Mucosa of stomach (tissue), 1 donor: ENCODE results near the gene SLC30A2.
A peak's percentile ranks its signal among the peaks of the same experiment; 100 is the strongest.

Experiments used
- H3K27me3 ChIP-seq: one replicate; pipeline ENCODE4 v1.7.0; 2013; ENCODE audit warnings: mild to moderate bottlenecking, low read length; ENCODE audit not compliant: control insufficient read depth, insufficient read depth
- H3K36me3 ChIP-seq: one replicate; pipeline ENCODE4 v1.7.0; 2013; ENCODE audit warnings: low read length; ENCODE audit not compliant: control insufficient read depth, insufficient read depth
- H3K4me1 ChIP-seq: one replicate; pipeline ENCODE4 v1.7.0; 2013; ENCODE audit warnings: mild to moderate bottlenecking, low read length; ENCODE audit not compliant: control insufficient read depth, insufficient read depth
- H3K4me3 ChIP-seq: one replicate; pipeline ENCODE4 v1.7.0; 2013; ENCODE audit warnings: low read length
- H3K9ac ChIP-seq: one replicate; pipeline ENCODE4 v1.7.0; 2013; ENCODE audit warnings: mild to moderate bottlenecking, low read length, moderate library complexity
- H3K9me3 ChIP-seq: one replicate; pipeline ENCODE4 v1.7.0; 2013; ENCODE audit warnings: mild to moderate bottlenecking, low read length, moderate library complexity; ENCODE audit not compliant: control insufficient read depth
- donor health status: Pancreatic carcinoma.

Gene SLC30A2

DNA sequence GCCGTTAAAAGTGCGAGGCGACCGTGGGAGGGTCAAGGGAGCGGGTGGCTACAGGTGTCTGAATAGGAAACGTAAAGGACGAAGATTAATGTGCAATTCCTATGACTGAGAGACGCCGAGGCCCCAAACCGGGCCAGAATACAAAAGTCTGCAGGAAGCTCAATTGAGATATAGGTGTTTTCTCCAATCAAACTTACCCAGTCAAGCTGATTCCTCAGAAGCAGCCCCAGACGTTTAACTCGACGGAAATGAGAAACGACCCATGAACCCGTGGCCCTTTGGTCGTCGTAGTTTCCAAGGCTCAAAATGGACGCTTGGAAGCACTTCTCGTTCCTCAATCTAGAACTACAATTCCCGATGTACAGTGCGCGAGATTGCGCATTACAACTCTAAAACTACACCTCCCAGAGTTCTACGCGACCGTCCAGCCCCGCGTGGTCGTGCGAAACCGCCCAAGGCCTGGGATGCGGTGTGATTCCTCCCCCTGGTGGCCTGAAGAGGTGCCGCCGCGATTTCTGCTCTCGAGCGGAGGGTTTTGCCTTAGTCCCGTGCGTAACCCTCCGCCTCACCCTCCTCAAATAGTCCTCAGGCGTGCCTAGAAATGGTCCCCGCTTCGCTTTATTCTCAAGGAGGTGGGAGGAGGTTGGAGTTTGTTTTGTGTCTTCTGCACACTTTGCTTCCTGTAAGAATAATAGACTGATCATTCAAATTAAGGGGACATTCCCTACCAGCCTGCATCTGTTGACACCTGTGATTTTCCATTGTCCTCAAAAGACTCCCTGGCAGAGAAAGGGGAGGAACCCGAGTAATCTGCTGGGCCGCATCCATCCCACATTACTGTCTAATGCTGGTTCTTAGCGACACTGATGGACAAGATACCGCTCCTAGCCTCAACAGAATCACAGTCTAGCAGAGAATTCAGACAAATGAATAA is 47.8 kb downstream of the SLC30A2 start, which contains the start of gene PAFAH2:
Gene PAFAH2 (minus strand): TSS at position 236 of the 934 bp plus-strand sequence. CDS start 7,247 bp downstream, outside the sequence.
- Histone ChIP-seq H3K4me3 (peak within 1 kb of the TSS; percentile 68), H3K27me3 (no peaks in the 10 kb centered on the region), H3K9ac (peak within 1 kb of the TSS; percentile 81), H3K4me1 (peaks cover 10% of the 10 kb centered on the region), H3K36me3 (no peaks in the 10 kb centered on the region), H3K9me3 (no peaks in the 10 kb centered on the region)

DNA sequence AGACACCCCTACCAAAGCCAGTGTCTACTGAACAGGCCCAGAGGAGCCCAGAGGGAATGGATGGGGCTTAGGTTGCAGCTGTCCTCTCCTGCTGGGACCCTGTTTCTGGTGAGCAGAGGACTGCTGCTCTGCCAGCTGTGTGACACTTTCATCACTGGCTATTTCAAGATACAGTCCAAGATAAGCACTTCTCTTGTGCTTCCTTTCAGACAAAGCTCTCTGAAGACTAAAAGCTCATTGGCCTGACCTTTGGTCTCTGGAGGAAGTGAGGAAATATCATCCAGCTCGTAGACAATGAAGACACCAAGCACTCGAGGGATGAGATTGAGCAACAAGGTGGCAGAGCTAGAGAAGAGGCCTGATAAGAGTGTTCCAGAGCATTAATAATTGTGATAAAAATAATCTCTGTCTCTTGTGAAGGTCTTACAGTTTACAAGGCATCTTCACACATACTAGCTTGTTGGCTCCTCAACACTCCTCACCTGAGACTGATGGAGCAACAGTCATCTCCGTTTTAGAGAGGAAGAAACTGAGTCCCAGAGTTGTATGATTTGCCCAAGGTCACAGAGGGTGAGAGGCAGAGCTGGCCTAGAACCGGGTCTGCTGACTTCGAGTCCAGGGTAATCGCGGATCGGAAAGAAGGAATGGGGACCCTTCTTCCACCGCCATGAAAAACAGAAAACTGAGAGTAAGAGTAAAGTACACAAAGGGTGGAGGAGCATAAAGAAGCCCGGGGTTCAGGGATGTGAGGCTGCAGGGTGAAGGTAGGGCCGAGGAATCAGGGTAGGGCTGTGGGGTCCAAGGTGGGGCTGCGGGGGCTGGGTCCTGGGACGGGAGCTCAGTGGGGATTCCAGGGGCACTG is 48.7 kb downstream of the SLC30A2 start:
- Histone ChIP-seq H3K4me3 (peak overlapping the region; percentile 68), H3K4me1 (peaks cover 10% of the 10 kb centered on the region), H3K9me3 (no peaks in the 10 kb centered on the region), H3K9ac (peak overlapping the region; percentile 81), H3K36me3 (no peaks in the 10 kb centered on the region), H3K27me3 (no peaks in the 10 kb centered on the region)

DNA sequence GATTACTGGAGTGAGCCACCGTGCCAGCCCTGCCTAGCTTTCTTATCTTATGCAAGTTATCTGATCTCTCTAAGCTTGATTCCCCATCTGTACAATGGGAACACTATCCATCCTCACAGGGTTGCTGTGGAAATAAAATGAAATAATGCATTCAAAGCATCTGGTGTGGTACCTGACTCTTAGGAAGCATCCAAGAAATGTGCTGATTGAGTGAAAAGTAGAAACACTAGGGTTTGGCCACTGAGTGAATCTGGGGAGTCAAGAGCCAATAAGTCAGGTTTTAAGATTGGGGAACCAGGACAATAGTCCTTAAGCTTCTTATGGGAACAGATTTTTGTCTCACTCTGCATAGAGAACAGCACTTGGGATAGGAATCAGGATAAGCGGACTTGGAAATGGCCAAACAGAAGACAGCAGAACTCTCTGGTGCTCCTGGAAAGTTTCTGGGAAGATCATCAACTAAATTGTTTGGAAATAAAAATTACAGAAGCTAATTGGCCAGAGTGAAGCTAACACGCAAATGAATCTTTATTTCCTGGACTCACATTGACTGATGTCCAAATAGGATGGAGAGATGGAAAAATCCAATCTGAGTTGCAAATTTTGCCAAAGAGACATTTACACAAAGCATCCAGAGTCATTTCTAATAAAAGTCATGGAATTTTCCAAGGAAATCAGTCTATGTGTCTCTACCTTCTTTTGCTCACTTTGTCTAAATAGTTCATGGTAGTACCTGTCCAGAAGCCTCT is 51.3 kb downstream of the SLC30A2 start:
- H3K9me3 ChIP-seq, result no peaks in the 10 kb centered on the region
- no peak overlapping the region for H3K4me3 ChIP-seq
- H3K9ac ChIP-seq, result no peak overlapping the region
- peaks cover 10% of the 10 kb centered on the region for H3K4me1 ChIP-seq
- no peaks in the 10 kb centered on the region for H3K27me3 ChIP-seq
- H3K36me3 ChIP-seq, result peaks cover 1% of the 10 kb centered on the region

DNA sequence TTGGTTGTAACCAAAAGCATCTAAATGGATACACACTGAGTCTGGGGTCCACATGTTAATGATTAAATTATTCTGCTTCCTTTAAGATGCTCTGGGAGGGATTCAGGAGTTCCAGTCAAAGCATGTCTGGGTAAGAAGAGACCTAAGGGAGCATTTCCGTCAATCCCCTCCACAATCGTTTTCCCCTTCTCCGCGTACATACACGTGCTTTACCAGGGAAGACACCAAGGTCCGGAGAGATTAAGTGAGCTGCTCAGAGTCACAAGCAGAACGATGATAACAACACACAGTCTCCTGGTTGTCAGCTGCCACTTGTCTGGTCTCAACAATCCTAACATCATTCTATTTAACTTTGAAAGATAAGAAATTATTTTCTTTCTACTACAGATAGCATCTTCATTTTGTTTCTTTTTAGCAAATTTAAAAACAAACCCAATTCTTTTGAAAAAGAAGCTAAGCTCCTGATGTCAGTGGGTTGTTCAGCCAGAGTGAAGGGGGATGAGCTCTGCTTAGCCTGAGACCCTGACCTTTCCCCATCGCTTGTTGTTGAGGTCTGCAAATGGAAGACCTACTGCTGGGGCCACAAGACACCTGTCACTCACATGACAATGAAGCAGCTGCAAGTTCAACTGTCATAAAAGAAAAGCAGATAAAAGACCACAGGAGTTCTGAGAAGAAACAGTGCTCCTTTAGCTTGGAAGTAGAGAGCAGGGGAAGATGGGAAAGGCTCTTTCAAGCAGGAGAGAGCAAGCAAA is 52.5 kb downstream of the SLC30A2 start:
- Histone ChIP-seq H3K27me3 (no peaks in the 10 kb centered on the region), H3K9ac (no peak overlapping the region), H3K36me3 (peaks cover 7% of the 10 kb centered on the region), H3K4me3 (no peak overlapping the region), H3K9me3 (no peaks in the 10 kb centered on the region), H3K4me1 (peaks cover 10% of the 10 kb centered on the region)

DNA sequence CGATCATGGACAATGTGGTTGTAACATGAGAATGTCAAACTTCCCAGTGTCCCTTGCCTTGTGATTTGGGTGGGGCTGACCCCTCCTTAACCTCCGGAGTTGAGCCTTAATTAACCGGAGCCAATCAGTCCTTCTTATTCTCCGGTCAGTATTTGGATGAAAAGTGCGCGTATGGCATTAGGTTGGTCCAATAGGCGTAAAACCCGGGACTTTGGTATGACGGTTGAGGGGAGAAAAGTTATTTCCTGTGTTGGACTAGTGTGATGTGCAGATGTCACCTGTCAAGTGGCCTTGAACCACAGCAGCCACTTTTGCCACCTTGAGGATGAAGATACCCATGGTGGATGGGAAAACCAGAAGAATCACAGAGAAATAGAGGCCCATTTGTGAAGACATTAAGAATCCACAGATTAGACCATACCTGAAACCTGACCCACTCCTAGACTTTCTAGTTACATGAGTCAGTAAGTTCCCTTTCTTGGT is 53.2 kb downstream of the SLC30A2 start:
- peaks cover 7% of the 10 kb centered on the region for H3K36me3 ChIP-seq
- H3K9me3 ChIP-seq, result no peaks in the 10 kb centered on the region
- no peak overlapping the region for H3K4me3 ChIP-seq
- peaks cover 10% of the 10 kb centered on the region for H3K4me1 ChIP-seq
- H3K27me3 ChIP-seq, result no peaks in the 10 kb centered on the region
- H3K9ac ChIP-seq, result no peak overlapping the region

DNA sequence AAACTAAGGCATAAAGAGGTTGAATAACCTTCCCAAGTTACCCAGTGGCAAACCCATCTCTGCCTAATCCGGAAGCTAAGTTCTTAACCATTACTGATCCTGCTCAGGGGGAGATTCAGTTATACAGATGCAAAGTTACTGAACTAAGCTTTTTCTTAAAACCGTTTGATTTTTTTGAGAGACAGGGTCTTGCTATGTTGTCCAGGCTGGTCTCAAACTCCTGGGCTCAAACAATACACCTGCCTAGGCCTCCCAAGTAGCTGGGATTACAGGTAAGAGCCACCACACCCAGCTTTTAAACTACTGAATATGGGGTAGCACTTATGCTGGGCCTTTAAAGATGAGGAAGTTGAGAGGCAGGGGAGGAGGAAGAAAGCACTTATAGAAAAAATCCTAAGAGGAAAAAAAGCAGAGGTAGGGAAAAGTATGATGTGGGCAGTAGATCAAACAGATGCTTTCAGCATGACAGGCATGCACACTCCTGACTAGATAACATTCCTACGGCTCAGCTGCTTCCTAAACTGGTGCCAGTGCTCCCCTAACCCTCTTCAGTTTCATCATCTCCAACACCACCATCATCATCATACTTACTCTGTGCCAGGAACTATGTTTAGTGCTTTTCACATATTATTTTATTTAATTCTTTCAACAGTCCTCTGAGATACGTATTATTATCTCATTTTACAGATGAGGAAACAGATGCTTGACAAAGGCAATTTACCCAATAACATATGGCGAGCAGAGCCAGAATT is 53.8 kb downstream of the SLC30A2 start:
- Histone ChIP-seq H3K36me3 (peaks cover 7% of the 10 kb centered on the region), H3K4me1 (peaks cover 5% of the 10 kb centered on the region), H3K9me3 (no peaks in the 10 kb centered on the region), H3K27me3 (no peaks in the 10 kb centered on the region), H3K9ac (no peak overlapping the region), H3K4me3 (no peak overlapping the region)

DNA sequence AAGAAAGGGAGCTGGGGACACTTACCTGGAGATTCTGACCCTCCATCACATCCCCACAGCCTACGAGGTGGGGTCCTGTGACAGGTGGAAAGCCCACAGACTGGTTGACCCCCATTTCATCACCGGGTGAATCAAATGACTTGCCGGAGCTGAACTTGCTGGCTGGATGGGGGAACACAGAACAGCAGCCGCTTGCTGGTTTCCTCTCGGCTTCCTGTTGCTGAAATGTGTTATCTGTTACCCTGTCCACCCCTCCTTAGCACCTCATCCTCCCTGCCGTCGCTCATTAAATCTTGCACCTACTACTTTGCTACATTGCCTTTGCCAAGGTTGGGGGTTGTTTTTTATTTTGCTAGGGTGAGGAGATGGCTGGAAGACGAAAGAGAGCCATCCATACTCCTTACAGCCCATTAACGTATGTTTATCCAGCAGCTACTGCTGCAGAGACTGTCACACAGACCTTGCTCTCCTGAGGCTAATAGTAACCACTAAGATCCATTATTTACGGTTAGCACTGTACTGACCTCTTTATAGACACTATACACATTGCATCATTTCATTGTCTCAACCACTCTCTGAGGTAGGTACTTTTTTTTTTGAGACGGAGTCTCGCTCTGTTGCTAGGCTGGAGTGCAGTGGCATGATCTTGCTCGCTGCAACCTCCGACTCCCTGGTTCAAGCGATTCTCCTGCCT is 55.1 kb downstream of the SLC30A2 start:
- no peak overlapping the region for H3K9ac ChIP-seq
- H3K4me1 ChIP-seq, result no peaks in the 10 kb centered on the region
- no peaks in the 10 kb centered on the region for H3K9me3 ChIP-seq
- H3K27me3 ChIP-seq, result no peaks in the 10 kb centered on the region
- peaks cover 7% of the 10 kb centered on the region for H3K36me3 ChIP-seq
- no peak overlapping the region for H3K4me3 ChIP-seq

DNA sequence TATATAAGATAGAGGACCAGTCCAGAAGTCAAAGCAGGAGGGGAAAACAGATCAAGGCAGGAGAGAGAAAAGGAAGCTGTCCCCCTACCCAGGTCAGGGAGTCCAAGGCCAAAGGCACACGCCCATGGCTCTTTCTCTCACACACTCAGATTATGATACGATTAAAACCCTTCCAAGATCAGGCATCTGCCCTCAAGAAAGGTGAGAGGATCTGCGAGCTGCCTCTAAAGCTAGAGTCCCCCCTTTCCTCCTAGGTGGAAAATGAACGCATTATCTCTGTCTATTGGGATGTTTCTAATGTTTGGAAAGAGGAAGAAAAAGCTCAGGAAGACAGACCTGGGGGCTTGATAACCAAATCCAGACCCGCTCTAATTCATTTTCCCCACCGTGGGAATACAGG is 55.7 kb downstream of the SLC30A2 start:
- H3K36me3 ChIP-seq, result peaks cover 7% of the 10 kb centered on the region
- no peak overlapping the region for H3K9ac ChIP-seq
- no peaks in the 10 kb centered on the region for H3K9me3 ChIP-seq
- no peaks in the 10 kb centered on the region for H3K4me1 ChIP-seq
- no peaks in the 10 kb centered on the region for H3K27me3 ChIP-seq
- H3K4me3 ChIP-seq, result no peak overlapping the region

DNA sequence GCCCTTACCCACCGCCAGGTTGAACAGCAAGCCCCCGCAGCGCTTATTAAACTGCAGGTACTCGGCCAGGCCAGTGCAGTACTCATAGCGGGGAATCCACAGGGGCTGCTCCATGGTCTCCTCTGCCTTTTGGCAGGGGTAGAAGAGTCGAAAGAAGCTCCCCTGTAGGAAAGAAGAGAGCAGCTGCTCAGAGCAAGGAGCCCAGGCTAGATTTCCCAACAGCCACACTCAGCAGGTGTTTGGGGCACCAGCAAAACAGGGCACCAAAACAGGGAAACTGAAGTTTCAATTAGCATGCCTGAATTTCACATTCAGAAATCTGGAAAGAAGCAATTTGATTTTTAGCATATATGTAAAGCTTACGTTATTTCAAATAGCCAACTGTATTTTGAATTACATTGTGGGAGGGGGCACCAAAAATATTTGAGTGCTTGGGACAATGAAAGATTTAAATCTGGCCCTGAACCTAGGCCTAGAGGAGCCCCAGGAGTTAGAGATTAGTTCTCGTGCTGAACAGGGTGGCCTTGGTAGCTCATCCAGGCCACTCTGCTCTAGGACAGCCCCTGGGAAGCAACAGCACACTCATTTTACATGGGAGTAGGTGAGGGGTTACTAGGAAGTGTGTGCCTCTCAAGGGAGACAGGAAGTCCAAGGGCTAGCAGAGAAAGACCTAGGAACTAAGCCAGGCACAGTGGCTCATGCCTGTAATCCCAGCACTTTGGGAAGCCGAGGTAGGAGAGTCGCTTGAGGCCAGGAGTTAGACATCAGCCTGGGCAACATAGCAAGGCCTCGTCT is 56.3 kb downstream of the SLC30A2 start:
- Histone ChIP-seq H3K4me3 (no peak overlapping the region), H3K9ac (no peak overlapping the region), H3K27me3 (no peaks in the 10 kb centered on the region), H3K4me1 (no peaks in the 10 kb centered on the region), H3K36me3 (peaks cover 7% of the 10 kb centered on the region), H3K9me3 (no peaks in the 10 kb centered on the region)

DNA sequence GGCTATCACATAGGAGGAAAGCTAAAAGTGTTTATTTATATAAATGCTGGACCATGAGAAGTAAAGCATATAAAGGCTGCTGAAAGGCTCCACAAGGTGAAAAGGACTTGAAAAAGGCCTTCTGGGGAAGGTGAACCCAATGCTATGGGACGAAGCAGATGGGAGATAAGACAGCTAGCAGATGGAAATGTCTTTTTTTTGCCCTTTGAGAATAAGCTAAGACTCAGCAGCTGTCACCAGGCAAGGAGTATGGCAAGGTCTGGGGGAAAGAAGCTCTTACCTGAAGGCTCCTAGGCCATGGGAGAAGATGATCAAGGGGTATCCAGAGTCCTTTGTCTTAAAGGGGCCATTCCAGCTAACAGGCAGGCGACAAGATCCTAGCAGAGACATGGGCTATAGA is 58.0 kb downstream of the SLC30A2 start:
- no peaks in the 10 kb centered on the region for H3K4me1 ChIP-seq
- H3K27me3 ChIP-seq, result no peaks in the 10 kb centered on the region
- peaks cover 8% of the 10 kb centered on the region for H3K36me3 ChIP-seq
- H3K4me3 ChIP-seq, result no peak overlapping the region
- H3K9me3 ChIP-seq, result no peaks in the 10 kb centered on the region
- no peak overlapping the region for H3K9ac ChIP-seq
